VCaP (cell line): ENCODE data around the gene PRODH.

Source experiments
- H3K27ac ChIP-seq: fragments of 450-650 bp; 2 replicates; pipeline ENCODE4 v1.5.1; 2017
- TF ChIP-seq, protein P1 (sequence below): fragments of 450-650 bp; conservative IDR thresholded peaks from 2 replicates; pipeline ENCODE4 v1.5.1; 2017; ENCODE audit warnings: mild to moderate bottlenecking, moderate library complexity

The PRODH gene, protein sequence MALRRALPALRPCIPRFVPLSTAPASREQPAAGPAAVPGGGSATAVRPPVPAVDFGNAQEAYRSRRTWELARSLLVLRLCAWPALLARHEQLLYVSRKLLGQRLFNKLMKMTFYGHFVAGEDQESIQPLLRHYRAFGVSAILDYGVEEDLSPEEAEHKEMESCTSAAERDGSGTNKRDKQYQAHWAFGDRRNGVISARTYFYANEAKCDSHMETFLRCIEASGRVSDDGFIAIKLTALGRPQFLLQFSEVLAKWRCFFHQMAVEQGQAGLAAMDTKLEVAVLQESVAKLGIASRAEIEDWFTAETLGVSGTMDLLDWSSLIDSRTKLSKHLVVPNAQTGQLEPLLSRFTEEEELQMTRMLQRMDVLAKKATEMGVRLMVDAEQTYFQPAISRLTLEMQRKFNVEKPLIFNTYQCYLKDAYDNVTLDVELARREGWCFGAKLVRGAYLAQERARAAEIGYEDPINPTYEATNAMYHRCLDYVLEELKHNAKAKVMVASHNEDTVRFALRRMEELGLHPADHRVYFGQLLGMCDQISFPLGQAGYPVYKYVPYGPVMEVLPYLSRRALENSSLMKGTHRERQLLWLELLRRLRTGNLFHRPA

DNA sequence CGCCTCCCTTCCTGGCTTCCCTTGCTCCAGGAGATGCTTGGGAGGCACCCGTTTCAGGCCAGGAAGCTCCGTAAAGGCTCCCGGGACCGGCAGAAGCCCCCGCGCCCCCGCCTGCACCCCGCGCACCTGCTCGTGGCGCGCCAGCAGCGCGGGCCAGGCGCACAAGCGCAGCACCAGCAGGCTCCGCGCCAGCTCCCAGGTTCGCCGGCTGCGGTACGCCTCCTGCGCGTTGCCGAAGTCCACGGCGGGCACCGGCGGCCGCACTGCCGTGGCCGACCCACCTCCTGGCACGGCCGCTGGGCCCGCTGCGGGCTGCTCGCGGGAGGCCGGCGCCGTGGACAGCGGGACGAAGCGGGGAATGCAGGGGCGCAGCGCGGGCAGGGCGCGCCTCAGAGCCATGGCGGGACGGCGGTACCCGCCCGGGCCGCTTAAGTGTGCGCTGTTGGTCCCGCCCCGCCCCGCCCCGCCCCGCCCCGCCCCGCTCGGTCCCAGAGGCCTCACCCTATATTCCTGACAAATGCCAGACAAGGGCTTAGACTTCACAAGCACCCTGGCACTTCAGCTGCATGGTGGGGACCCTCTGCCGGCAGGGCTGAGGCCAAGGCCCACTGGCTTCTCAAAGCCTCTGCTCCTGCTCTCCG, at the start of gene PRODH:
Gene PRODH, minus strand, starts transcription at position 405 of the 641 bp plus-strand sequence. Its CDS starts 6 bp downstream, at position 399.
- TF ChIP-seq, protein P1, sequence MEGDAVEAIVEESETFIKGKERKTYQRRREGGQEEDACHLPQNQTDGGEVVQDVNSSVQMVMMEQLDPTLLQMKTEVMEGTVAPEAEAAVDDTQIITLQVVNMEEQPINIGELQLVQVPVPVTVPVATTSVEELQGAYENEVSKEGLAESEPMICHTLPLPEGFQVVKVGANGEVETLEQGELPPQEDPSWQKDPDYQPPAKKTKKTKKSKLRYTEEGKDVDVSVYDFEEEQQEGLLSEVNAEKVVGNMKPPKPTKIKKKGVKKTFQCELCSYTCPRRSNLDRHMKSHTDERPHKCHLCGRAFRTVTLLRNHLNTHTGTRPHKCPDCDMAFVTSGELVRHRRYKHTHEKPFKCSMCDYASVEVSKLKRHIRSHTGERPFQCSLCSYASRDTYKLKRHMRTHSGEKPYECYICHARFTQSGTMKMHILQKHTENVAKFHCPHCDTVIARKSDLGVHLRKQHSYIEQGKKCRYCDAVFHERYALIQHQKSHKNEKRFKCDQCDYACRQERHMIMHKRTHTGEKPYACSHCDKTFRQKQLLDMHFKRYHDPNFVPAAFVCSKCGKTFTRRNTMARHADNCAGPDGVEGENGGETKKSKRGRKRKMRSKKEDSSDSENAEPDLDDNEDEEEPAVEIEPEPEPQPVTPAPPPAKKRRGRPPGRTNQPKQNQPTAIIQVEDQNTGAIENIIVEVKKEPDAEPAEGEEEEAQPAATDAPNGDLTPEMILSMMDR, result no peak

DNA sequence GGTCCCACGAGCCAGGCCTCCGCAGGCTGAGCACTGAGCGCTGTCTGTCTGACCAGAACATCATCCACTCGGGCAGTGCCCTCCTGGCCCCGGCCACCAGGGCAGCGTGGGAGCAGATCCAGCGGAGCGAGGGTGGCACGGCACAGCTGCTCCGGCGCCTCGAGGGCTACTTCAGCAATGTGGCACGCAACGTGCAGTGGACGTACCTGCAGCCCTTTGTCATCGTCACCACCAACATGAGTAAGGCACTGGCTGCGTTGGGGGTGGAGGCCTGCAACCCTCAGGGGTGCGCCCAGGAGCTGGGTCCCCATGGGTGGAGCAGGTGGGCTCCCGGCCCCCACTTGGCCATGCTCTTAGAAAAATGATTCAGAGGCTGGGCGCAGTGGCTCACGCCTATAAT, 49.7 kb upstream of the PRODH start:
- TF ChIP-seq, protein P1, result no peak
- no peak overlapping the region for H3K27ac ChIP-seq

More for the DNA sequence above, at the start of gene PRODH:
- no peak within 1 kb of the TSS for H3K27ac ChIP-seq

DNA sequence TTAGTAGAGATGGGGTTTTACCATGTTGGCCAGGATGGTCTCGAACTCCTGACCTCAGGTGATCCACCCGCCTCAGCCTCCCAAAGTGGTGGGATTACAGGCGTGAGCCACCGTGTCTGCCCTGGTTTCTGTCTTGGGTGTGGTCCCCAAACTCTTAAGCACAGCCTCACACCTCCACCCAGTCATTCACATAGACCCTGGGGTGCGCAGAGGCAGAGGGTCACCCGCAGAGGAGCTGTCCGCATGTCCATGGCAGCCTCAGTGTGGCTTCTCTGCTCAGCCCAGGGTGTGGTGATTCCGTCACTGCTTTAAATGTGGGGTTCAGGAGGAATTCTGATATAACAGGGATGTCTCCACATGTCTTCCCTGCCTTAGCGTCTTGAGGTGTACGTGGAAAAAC, 48.5 kb upstream of the PRODH start:
- TF ChIP-seq, protein P1, result no peak
- no peak overlapping the region for H3K27ac ChIP-seq

DNA sequence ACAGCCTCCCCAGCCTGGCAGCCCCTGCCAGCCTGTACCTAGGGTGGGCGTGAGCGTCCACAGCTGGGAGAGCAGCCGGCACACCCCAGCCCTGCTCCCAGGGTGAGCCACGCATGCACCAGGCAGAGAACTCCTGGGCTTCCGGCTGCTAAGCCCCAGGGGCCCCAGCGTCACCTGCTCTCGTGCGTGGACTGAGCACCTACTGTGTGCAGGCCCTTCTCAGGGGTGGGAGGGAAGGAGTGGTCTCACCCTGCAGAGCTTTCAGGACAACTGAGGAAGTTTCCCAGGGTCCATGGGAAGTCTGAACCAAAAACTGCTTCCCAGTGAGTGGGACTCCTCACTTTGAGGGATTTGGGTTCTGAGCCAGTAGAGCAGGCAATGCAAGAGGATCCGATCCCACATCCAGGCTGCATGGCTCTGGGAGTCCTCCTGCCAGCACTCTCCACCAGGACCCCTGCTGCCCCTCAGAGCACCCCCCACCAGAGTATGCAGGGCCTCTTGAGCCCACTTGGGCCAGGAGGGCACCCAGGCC, 47.1 kb upstream of the PRODH start:
- TF ChIP-seq, protein P1, result no peak
- no peak overlapping the region for H3K27ac ChIP-seq

DNA sequence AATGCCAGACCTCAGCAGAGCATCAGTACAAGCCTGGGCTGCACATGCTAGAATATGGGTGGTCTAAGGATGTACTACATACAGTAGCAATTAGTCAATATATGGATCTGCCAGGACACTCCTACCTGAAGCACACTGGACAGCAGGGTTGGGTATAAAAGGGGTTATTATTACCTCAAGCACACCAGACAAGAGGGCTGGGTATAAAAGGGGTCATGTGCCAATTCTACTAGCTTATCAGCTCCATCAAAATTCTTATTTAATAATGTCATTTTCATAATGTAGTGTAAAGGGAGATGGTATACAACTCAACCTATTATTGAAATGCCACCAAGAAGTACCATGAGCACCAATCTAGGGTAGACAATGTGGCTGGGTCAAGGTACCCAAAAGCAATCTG, 44.7 kb upstream of the PRODH start:
- TF ChIP-seq, protein P1, result no peak
- no peak overlapping the region for H3K27ac ChIP-seq

DNA sequence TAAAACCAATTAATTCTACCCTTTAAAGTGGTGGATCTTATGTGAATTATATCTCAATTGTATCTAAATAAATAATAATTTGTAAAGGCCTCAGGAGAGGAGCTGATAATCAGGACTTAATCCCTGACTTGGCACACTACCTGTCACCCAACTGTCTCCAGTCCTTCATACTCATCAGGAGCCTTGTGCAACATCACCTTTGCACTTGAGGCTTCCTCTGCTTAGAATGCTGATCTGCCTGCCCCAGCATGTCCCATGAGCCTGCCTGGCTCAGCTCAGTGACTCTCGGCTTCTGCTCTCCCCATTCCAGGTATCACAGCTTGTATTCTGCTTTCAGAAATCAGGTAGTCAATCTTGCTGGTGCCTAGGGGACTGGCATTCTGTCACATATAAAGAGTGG, 43.9 kb upstream of the PRODH start:
- TF ChIP-seq, protein P1, result no peak
- no peak overlapping the region for H3K27ac ChIP-seq

DNA sequence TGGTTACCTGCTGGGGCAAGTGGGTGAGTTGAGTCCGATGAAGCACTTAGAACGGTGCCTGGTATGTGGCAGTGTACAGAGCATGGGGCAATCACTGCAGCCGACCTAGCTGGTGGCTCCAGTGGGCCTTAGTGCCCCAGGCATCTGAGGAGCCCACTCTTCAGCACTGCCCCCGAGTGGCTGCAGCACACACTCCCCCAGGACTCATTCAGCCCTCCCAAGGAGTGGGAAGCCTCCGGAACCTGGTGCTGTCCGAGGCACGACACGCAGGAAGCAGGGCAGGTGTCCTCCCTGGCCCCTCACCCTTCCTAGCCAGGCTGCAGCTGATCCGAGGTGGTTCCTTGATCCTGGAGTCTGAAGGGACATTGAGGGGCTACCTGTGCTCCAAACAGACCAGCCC, 42.4 kb upstream of the PRODH start:
- no peak overlapping the region for H3K27ac ChIP-seq
- TF ChIP-seq, protein P1, result no peak
